WTC11 (cell line): Measurements from ENCODE around the gene WNT2. TPM values are rescaled to one million over a fixed set of nuclear protein-coding genes. Genes with fewer than 3 reads are reported as not detected.

Experiments used
- ATAC-seq: fragments of 200-7000 bp; cut with Tn5 transposase; 2 replicates; pipeline ENCODE4 v1.10.0; 2021; ENCODE audit warnings: mild to moderate bottlenecking, moderate library complexity
- CTCF ChIA-PET: fragments of 300-600 bp; sonication (Branson Sonifier 250); formaldehyde crosslinking; loops from one replicate; lab custom pipeline; 2021; ENCODE audit warnings: antibody characterized with exemption; lab: Charles Lee
- POLR2A ChIA-PET: fragments of 350-600 bp; sonication (Branson Sonifier 250); formaldehyde crosslinking; loops from one replicate; lab custom pipeline; 2021; ENCODE audit warnings: antibody characterized with exemption; lab: Charles Lee
- DNase-seq: peaks from one replicate; pipeline ENCODE4 v3.0.0; 2021; ENCODE audit warnings: low spot score
- H3K27ac Mint-ChIP-seq: 2 replicates; pipeline ENCODE4 v1.8.0; 2021; ENCODE audit warnings: mixed read lengths
- H3K27me3 Mint-ChIP-seq: 2 replicates; pipeline ENCODE4 v1.8.0; 2021; ENCODE audit warnings: low read depth, mild to moderate bottlenecking, moderate library complexity, mixed read lengths
- H3K36me3 Mint-ChIP-seq: 2 replicates; pipeline ENCODE4 v1.8.0; 2021; ENCODE audit warnings: mixed read lengths
- H3K4me1 Mint-ChIP-seq: 2 replicates; pipeline ENCODE4 v1.8.0; 2022; ENCODE audit warnings: mixed read lengths
- H3K4me3 Mint-ChIP-seq: 2 replicates; pipeline ENCODE4 v1.8.0; 2021; ENCODE audit warnings: mild to moderate bottlenecking, moderate library complexity, mixed read lengths
- H3K9me3 Mint-ChIP-seq: 2 replicates; pipeline ENCODE4 v1.8.0; 2021; ENCODE audit warnings: mixed read lengths
- EMX1 ChIP-seq: fragments of 250-450 bp; sonication (Bioruptor Pico); IDR thresholded peaks from 2 replicates; pipeline ENCODE4 v1.8.0; 2021; ENCODE audit warnings: mild to moderate bottlenecking
- ESRRA ChIP-seq: sonication (generic); formaldehyde crosslinking; IDR thresholded peaks from 2 replicates; pipeline ENCODE4 v1.8.1; 2022; ENCODE audit warnings: mild to moderate bottlenecking, missing genetic modification reagents, borderline replicate concordance
- FOXP1 ChIP-seq: sonication (generic); formaldehyde crosslinking; IDR thresholded peaks from 2 replicates; pipeline ENCODE4 v1.8.0; 2022; ENCODE audit warnings: missing genetic modification reagents, mild to moderate bottlenecking, moderate library complexity, borderline replicate concordance
- JAZF1 ChIP-seq: fragments of 250-450 bp; sonication (Bioruptor Pico); IDR thresholded peaks from 2 replicates; pipeline ENCODE4 v1.9.0; 2021; ENCODE audit warnings: moderate library complexity, mild to moderate bottlenecking, inconsistent platforms
- PRDM15 ChIP-seq: sonication (generic); formaldehyde crosslinking; IDR thresholded peaks from 2 replicates; pipeline ENCODE4 v1.8.0; 2022; ENCODE audit warnings: missing genetic modification reagents
- RORB ChIP-seq: fragments of 250-450 bp; sonication (Bioruptor Pico); IDR thresholded peaks from 2 replicates; pipeline ENCODE4 v1.9.0; 2021; ENCODE audit warnings: mild to moderate bottlenecking
- SOX15 ChIP-seq: fragments of 250-450 bp; sonication (Bioruptor Pico); IDR thresholded peaks from 2 replicates; pipeline ENCODE4 v1.9.0; 2021; ENCODE audit warnings: mild to moderate bottlenecking
- TEAD4 ChIP-seq: sonication (generic); formaldehyde crosslinking; IDR thresholded peaks from 2 replicates; pipeline ENCODE4 v1.8.0; 2022; ENCODE audit warnings: mild to moderate bottlenecking, missing genetic modification reagents
- ZNF219 ChIP-seq: sonication (generic); formaldehyde crosslinking; IDR thresholded peaks from 2 replicates; pipeline ENCODE4 v1.8.0; 2023; ENCODE audit warnings: missing genetic modification reagents, mild to moderate bottlenecking, borderline replicate concordance
- ZNF416 ChIP-seq: fragments of 250-450 bp; sonication (Bioruptor Pico); IDR thresholded peaks from 2 replicates; pipeline ENCODE4 v1.9.0; 2021; ENCODE audit warnings: mild to moderate bottlenecking, inconsistent platforms
- total RNA-seq: library from RNA; stranded (reverse); gene quantifications from 3 replicates; pipeline ENCODE4 v1.2.3, GENCODE V29; 2021
- TF ChIP-seq, protein P1 (sequence below): sonication (generic); formaldehyde crosslinking; IDR thresholded peaks from 2 replicates; pipeline ENCODE4 v1.8.0; 2023; ENCODE audit warnings: missing genetic modification reagents
- TF ChIP-seq, protein P2 (sequence below): sonication (generic); formaldehyde crosslinking; IDR thresholded peaks from 2 replicates; pipeline ENCODE4 v1.8.1; 2022; ENCODE audit warnings: missing genetic modification reagents, borderline replicate concordance
- TF ChIP-seq, protein P3 (sequence below): fragments of 250-450 bp; sonication (Bioruptor Pico); IDR thresholded peaks from 2 replicates; pipeline ENCODE4 v1.9.0; 2021; ENCODE audit warnings: mild to moderate bottlenecking

WNT2 gene
- total RNA-seq, 1 experiment from 2014 or later = not detected

GRCh38 chr7:117297606-117298005, 25.3 kb downstream of the WNT2 start:
- POLR2A ChIA-PET = no interaction called here
- Mint-ChIP-seq H3K27me3 (no peaks in the 10 kb centered on the region; the same call in 1 of the 2 replicates), H3K36me3 (no peaks in the 10 kb centered on the region), H3K4me1 (no peaks in the 10 kb centered on the region)
- no peak for TF ChIP-seq JAZF1 (CRISPR knock-in tag)
- TF ChIP-seq FOXP1 (CRISPR knock-in tag) = no peak
- no peak for TF ChIP-seq ESRRA (CRISPR knock-in tag)
- no peak for TF ChIP-seq ZNF219 (CRISPR knock-in tag)
- no peak for TF ChIP-seq EMX1 (CRISPR knock-in tag)
- TF ChIP-seq TEAD4 = no peak
- TF ChIP-seq PRDM15 (CRISPR knock-in tag) = no peak
- no peak for TF ChIP-seq SOX15 (CRISPR knock-in tag)
- TF ChIP-seq RORB (CRISPR knock-in tag) = no peak
- TF ChIP-seq, protein P1, sequence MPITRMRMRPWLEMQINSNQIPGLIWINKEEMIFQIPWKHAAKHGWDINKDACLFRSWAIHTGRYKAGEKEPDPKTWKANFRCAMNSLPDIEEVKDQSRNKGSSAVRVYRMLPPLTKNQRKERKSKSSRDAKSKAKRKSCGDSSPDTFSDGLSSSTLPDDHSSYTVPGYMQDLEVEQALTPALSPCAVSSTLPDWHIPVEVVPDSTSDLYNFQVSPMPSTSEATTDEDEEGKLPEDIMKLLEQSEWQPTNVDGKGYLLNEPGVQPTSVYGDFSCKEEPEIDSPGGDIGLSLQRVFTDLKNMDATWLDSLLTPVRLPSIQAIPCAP (CRISPR knock-in tag) = no peak
- TF ChIP-seq, protein P2, sequence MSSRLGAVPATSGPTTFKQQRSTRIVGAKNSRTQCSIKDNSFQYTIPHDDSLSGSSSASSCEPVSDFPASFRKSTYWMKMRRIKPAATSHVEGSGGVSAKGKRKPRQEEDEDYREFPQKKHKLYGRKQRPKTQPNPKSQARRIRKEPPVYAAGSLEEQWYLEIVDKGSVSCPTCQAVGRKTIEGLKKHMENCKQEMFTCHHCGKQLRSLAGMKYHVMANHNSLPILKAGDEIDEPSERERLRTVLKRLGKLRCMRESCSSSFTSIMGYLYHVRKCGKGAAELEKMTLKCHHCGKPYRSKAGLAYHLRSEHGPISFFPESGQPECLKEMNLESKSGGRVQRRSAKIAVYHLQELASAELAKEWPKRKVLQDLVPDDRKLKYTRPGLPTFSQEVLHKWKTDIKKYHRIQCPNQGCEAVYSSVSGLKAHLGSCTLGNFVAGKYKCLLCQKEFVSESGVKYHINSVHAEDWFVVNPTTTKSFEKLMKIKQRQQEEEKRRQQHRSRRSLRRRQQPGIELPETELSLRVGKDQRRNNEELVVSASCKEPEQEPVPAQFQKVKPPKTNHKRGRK = no peak
- TF ChIP-seq ZNF416 (CRISPR knock-in tag) = no peak
- TF ChIP-seq, protein P3, sequence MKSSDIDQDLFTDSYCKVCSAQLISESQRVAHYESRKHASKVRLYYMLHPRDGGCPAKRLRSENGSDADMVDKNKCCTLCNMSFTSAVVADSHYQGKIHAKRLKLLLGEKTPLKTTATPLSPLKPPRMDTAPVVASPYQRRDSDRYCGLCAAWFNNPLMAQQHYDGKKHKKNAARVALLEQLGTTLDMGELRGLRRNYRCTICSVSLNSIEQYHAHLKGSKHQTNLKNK (CRISPR knock-in tag) = no peak
- TF ChIP-seq, all 79 proteins: peak for 0
- no peak for ATAC-seq
- CTCF ChIA-PET = no interaction called here
- DNase-seq = no peak
- no peak overlapping the region for H3K4me3 Mint-ChIP-seq
- H3K27ac Mint-ChIP-seq = no peak overlapping the region
- no peaks in the 10 kb centered on the region for H3K9me3 Mint-ChIP-seq

DNA sequence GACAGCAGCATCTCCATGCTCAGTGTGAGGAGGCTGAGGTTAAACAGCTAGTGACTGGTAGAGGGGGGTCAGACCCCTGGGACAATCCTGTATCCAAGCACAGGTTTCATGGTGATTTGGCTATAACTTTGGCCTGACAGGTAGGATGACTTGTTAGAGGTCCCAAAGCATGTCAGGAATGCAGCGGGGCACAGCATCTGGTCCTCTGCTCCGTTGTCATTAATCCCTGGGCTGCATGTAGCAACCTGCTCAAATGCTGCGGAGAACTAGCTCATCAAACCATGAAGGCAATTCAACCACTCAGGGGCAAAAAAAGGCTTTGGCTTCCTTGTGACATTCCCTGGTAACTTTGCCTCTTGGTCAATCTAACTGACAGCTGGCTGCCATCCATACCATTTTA, 26.8 kb downstream of the WNT2 start:
- ATAC-seq (peak; percentile 75), DNase-seq (no peak)
- CTCF ChIA-PET = no interaction called here
- H3K9me3 Mint-ChIP-seq = no peaks in the 10 kb centered on the region
- TF ChIP-seq TEAD4 (no peak), PRDM15 (CRISPR knock-in tag) (no peak)
- H3K27me3 Mint-ChIP-seq = no peaks in the 10 kb centered on the region; the same call in 1 of the 2 replicates
- H3K4me1 Mint-ChIP-seq = no peaks in the 10 kb centered on the region
- H3K36me3 Mint-ChIP-seq = no peaks in the 10 kb centered on the region
- no peak overlapping the region for H3K27ac Mint-ChIP-seq
- no peak overlapping the region for H3K4me3 Mint-ChIP-seq
- POLR2A ChIA-PET = no interaction called here
